SW480 (cell line): ENCODE results near the gene TMEM181.
"Not testable (repeated sequence)": the region's sequence is repeated elsewhere in the genome, so short reads cannot be mapped to it uniquely, and the experiment has no call there.

ENCODE experiments used
- DNase-seq: peaks from one replicate; pipeline ENCODE4 v3.0.0-alpha.2; 2016; ENCODE audit warnings: low spot score

Gene TMEM181

GRCh38 chr6:158536891-158537798 lies 22.7 kb upstream of the TMEM181 start:
- DNase-seq, result peak; percentile 50

GRCh38 chr6:158538741-158539140 lies 21.1 kb upstream of the TMEM181 start:
- DNase-seq, result no peak

- DNase-seq, result no peak
Observed at GRCh38 chr6:158539413-158539812, 20.5 kb upstream of the TMEM181 start.

GRCh38 chr6:158539881-158540280 lies 20.0 kb upstream of the TMEM181 start:
- DNase-seq, result no peak

- DNase-seq, result no peak
Observed at GRCh38 chr6:158543606-158544185, 16.2 kb upstream of the TMEM181 start.

- no peak for DNase-seq
Observed at GRCh38 chr6:158544428-158544827, 15.5 kb upstream of the TMEM181 start.

- DNase-seq, result no peak
Observed at GRCh38 chr6:158545043-158545966, 14.6 kb upstream of the TMEM181 start.

- DNase-seq, result no peak
Observed at GRCh38 chr6:158548418-158549161, 11.3 kb upstream of the TMEM181 start.

- DNase-seq, result no peak
Observed at GRCh38 chr6:158552055-158552795, 7.7 kb upstream of the TMEM181 start.

GRCh38 chr6:158552796-158553138 lies 7.1 kb upstream of the TMEM181 start:
- no peak for DNase-seq

GRCh38 chr6:158554611-158555361 lies 5.1 kb upstream of the TMEM181 start:
- no peak for DNase-seq

- no peak for DNase-seq
Observed at GRCh38 chr6:158556113-158556512, 3.8 kb upstream of the TMEM181 start.

GRCh38 chr6:158557110-158557509 lies 2.8 kb upstream of the TMEM181 start:
- not testable (repeated sequence) for DNase-seq

- no peak for DNase-seq
Observed at GRCh38 chr6:158557927-158558326, 2.0 kb upstream of the TMEM181 start.

- no peak for DNase-seq
Observed at GRCh38 chr6:158558415-158559306, 1.2 kb upstream of the TMEM181 start.

- no peak for DNase-seq
Observed at GRCh38 chr6:158559338-158559894, 475 bp upstream of the TMEM181 start.

GRCh38 chr6:158560836-158561320 lies 987 bp downstream of the TMEM181 start:
- DNase-seq, result peak; percentile 11

- no peak for DNase-seq
Observed at GRCh38 chr6:158561321-158561884, 1.5 kb downstream of the TMEM181 start.
